ENCODE data around the gene BLMH. TPM values are rescaled to one million over a fixed set of nuclear protein-coding genes. Genes with fewer than 3 reads are reported as not detected.
A peak's percentile ranks its signal among the peaks of the same experiment; 100 is the strongest.
"Not testable (repeated sequence)": the region's sequence is repeated elsewhere in the genome, so short reads cannot be mapped to it uniquely, and the experiment has no call there.

Gene BLMH
- total RNA-seq, 1 donor from 2014 or later = 87.1 TPM

GRCh38 chr17:30234964-30235363 is 56.8 kb downstream of the BLMH start:
- no peak for DNase-seq (ENCODE audit: low read depth, low spot score)
- H3K9me3 Mint-ChIP-seq = peaks cover 1% of the 10 kb centered on the region
- no peak overlapping the region for H3K27ac Mint-ChIP-seq (ENCODE audit: unreplicated experiment)
- H3K4me1 Mint-ChIP-seq = peaks cover 8% of the 10 kb centered on the region
- peaks cover 92% of the 10 kb centered on the region for H3K27me3 Mint-ChIP-seq (ENCODE audit: low read depth)
- no peak for TF ChIP-seq CTCF (conservative IDR thresholded peaks at IDR 0.05)
- peak overlapping the region; percentile 47 for H3K4me3 Mint-ChIP-seq
- H3K36me3 Mint-ChIP-seq (ENCODE audit: low read depth) = peaks cover 3% of the 10 kb centered on the region

- Mint-ChIP-seq H3K9me3 (no peaks in the 10 kb centered on the region), H3K4me1 (peaks cover 8% of the 10 kb centered on the region), H3K27ac (ENCODE audit: unreplicated experiment) (no peak overlapping the region), H3K36me3 (ENCODE audit: low read depth) (no peaks in the 10 kb centered on the region), H3K4me3 (no peak overlapping the region), H3K27me3 (ENCODE audit: low read depth) (peaks cover 91% of the 10 kb centered on the region)
- DNase-seq (ENCODE audit: low read depth, low spot score) = no peak
- TF ChIP-seq CTCF (conservative IDR thresholded peaks at IDR 0.05) = no peak
These were observed 57.4 kb downstream of the BLMH start for GRCh38 chr17:30234296-30234695.

DNA sequence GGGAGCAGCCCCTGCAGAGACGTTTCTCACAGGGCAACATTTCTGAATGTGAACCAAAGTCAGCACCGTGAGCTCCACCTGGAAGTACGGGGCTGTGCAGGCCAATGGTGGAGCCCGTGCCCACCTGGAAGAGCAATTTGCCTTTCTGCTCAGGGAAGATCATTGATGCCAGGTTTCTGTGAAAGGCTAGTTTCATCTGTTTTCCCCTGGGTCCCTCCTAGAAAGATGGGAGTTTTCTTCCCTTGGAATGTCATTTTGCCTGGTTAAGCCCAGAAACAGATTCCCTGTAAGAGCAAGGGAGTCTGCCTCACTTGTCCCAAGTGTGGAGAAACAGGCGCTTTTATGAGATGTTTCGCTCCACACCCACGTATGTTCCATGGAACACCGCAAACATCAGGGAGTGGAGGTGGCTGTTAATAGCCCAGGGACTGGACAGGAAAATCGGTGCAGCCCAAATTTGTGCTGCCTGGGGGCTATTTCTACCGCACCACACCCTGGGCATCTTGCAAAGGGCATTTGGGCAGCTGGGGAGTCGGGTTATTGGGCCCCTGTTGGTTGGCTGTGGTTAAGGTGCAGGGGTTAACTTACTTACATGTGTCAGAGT is 58.8 kb downstream of the BLMH start:
- H3K9me3 Mint-ChIP-seq = no peaks in the 10 kb centered on the region
- no peaks in the 10 kb centered on the region for H3K36me3 Mint-ChIP-seq (ENCODE audit: low read depth)
- no peak overlapping the region for H3K27ac Mint-ChIP-seq (ENCODE audit: unreplicated experiment)
- no peak for TF ChIP-seq CTCF (conservative IDR thresholded peaks at IDR 0.05)
- H3K4me3 Mint-ChIP-seq = no peak overlapping the region
- H3K27me3 Mint-ChIP-seq (ENCODE audit: low read depth) = peaks cover 87% of the 10 kb centered on the region
- DNase-seq (ENCODE audit: low read depth, low spot score) = no peak
- peaks cover 8% of the 10 kb centered on the region for H3K4me1 Mint-ChIP-seq

DNA sequence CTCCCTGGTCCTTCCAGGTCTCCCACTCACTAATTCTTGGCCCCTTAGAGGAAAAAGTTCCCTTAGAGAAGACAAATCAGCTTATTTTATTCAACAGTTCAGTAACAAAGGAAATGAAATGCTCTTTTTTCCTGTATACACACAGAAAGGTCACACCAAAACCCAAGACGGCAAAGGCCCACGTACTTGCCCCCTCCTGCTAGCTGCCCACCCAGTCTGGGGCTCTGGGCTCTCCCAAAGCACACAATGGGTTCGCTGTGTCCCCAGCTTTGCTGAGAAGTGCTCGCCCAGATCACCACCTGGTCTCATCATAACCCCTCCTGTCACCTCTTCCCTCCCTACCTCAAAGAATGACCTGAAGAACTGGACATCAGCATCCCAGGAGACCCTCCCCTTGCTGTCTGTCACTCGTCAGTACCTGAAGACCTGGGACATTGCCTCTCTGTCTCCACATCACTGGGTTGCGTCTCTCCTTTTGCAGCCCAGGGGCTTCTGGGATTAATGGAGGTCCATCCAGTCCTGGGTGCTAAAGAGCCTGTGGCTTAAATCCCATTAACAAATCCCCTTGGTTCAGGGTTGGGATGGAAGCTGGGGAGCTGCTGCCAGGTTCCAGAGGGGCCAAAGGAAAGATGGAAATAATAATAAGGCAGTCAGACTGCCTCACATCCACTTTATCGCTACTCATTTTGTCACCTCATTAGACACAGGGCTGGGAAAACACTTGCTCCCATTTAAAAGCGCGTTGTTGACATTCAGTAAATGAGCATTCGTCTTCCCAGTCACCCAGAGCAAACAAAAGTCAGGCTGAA is 59.5 kb downstream of the BLMH start:
- no peak overlapping the region for H3K27ac Mint-ChIP-seq (ENCODE audit: unreplicated experiment)
- TF ChIP-seq CTCF (conservative IDR thresholded peaks at IDR 0.05) = no peak
- no peak for DNase-seq (ENCODE audit: low read depth, low spot score)
- H3K4me3 Mint-ChIP-seq = no peak overlapping the region
- H3K36me3 Mint-ChIP-seq (ENCODE audit: low read depth) = no peaks in the 10 kb centered on the region
- H3K9me3 Mint-ChIP-seq = no peaks in the 10 kb centered on the region
- H3K4me1 Mint-ChIP-seq = peaks cover 9% of the 10 kb centered on the region
- peaks cover 80% of the 10 kb centered on the region for H3K27me3 Mint-ChIP-seq (ENCODE audit: low read depth)

DNA sequence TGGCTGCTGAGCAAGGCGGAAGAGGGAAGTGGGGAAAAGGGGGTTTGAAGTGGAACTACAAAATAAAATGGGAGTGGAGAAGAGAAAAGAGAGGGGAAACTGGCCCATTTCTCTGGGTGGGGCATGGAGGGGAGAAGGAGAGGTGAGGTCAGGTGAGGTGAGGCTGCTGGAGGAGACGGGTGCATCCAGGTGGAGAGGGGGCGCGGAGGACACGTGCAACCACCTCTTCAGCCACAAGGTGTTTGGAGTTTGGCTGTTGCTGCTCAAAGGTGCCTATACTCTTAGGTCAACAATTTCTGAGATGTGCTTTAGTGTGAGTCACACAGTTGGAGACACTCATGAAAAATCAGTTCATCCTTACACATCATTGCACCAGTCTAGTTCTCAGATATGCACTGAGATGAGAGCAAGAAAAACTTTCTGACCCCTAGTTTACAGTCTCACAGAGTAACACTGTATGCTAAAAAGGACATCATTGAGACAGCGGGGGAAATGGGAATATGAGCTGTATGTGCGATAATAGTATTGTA is 61.1 kb downstream of the BLMH start:
- TF ChIP-seq CTCF (conservative IDR thresholded peaks at IDR 0.05) = no peak
- Mint-ChIP-seq H3K9me3 (no peaks in the 10 kb centered on the region), H3K27ac (ENCODE audit: unreplicated experiment) (no peak overlapping the region), H3K36me3 (ENCODE audit: low read depth) (no peaks in the 10 kb centered on the region), H3K4me3 (no peak overlapping the region), H3K4me1 (peaks cover 13% of the 10 kb centered on the region), H3K27me3 (ENCODE audit: low read depth) (peaks cover 66% of the 10 kb centered on the region)
- no peak for DNase-seq (ENCODE audit: low read depth, low spot score)

GRCh38 chr17:30230009-30230408 is 61.7 kb downstream of the BLMH start:
- not testable (repeated sequence) for DNase-seq (ENCODE audit: low read depth, low spot score); H3K9me3 Mint-ChIP-seq; H3K4me3 Mint-ChIP-seq; H3K27ac Mint-ChIP-seq (ENCODE audit: unreplicated experiment); H3K36me3 Mint-ChIP-seq (ENCODE audit: low read depth)
- peaks cover 61% of the 10 kb centered on the region for H3K27me3 Mint-ChIP-seq (ENCODE audit: low read depth)
- peaks cover 18% of the 10 kb centered on the region for H3K4me1 Mint-ChIP-seq
